ENCODE data around the gene CAMK1D.

DNA sequence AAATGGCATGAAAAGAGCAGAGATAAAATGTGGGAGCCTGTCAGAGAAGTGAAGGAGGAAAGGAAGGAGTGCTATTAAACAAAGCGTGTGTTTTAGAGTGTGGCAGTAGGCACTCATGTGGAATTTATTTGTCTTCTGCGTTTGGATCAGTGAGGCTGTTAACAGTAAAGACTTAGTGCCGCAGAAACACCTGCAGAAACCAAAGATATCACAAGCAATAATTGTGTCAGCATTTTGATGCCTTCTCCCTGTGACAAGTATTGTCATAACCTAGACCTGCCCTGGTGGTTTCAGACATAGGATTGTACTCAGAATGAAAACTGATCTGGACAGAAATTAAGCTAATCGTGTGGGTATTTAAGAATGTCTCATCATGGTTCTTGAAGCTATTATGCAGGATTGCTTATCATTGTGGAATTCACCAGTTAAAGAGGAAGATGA lies 191.0 kb downstream of the CAMK1D start:
- TF ChIP-seq, protein P1, sequence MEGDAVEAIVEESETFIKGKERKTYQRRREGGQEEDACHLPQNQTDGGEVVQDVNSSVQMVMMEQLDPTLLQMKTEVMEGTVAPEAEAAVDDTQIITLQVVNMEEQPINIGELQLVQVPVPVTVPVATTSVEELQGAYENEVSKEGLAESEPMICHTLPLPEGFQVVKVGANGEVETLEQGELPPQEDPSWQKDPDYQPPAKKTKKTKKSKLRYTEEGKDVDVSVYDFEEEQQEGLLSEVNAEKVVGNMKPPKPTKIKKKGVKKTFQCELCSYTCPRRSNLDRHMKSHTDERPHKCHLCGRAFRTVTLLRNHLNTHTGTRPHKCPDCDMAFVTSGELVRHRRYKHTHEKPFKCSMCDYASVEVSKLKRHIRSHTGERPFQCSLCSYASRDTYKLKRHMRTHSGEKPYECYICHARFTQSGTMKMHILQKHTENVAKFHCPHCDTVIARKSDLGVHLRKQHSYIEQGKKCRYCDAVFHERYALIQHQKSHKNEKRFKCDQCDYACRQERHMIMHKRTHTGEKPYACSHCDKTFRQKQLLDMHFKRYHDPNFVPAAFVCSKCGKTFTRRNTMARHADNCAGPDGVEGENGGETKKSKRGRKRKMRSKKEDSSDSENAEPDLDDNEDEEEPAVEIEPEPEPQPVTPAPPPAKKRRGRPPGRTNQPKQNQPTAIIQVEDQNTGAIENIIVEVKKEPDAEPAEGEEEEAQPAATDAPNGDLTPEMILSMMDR (IDR thresholded peaks at IDR 0.05; ENCODE audit: low read length) = no peak
- TF ChIP-seq EZH2 (IDR thresholded peaks at IDR 0.05; ENCODE audit: borderline replicate concordance, low read length) = no peak
